HCT116 (cell line): ENCODE measurements around the gene MEPCE. TPM values are rescaled to one million over a fixed set of nuclear protein-coding genes. Genes with fewer than 3 reads are reported as not detected.

Experiments used
- ATAC-seq: fragments of 200-7000 bp; cut with Tn5 transposase; 2 replicates; pipeline ENCODE4 v1.9.1; 2020; ENCODE audit warnings: mild to moderate bottlenecking, moderate library complexity
- BruUV-seq: library from RNA; stranded (reverse); fragments of 400-500 nt; replicated peaks from 2 replicates; lab custom pipeline; 2021; lab: Mats Ljungman, UMichigan
- CTCF ChIA-PET: fragments of 300-600 bp; sonication (Branson Sonifier 250); formaldehyde crosslinking; loops from one replicate; lab custom pipeline; 2021; ENCODE audit warnings: antibody characterized with exemption; lab: Charles Lee
- POLR2A ChIA-PET: fragments of 300-600, 350-600 bp; sonication (Branson Sonifier 250); formaldehyde crosslinking; loops from one replicate; lab custom pipeline; 2021; ENCODE audit warnings: antibody characterized with exemption; lab: Charles Lee
- RAD21 ChIA-PET, 2 experiments: fragments of 300-600 bp; sonication (Branson Sonifier 250); formaldehyde crosslinking; loops; one replicate each; lab custom pipeline; 2023; ENCODE audit warnings: low total read pairs in 2 of 2; ENCODE audit not compliant: uncharacterized antibody in 2 of 2, unreplicated experiment in 2 of 2, low non-redundant PET in 1 of 2; lab: Charles Lee
- DNase-seq: peaks from one replicate; pipeline ENCODE4 v3.0.0-alpha.2; 2010; ENCODE audit warnings: low read depth, low spot score
- H2AFZ ChIP-seq: fragments of 200-600 bp; shearing (Covaris generic), sonication (generic); 2 replicates; pipeline ENCODE4 v1.6.1; 2017; ENCODE audit warnings: low read depth, mixed run types, mixed read lengths, antibody characterized with exemption, low read length; ENCODE audit not compliant: poor library complexity, severe bottlenecking
- H3K27ac ChIP-seq: 2 replicates; pipeline ENCODE4 v1.5.1; 2012; ENCODE audit warnings: low read depth, low read length
- H3K27me3 ChIP-seq: fragments of 200-600 bp; sonication (generic); 2 replicates; pipeline ENCODE4 v1.6.1; 2016; ENCODE audit warnings: mixed run types, low read length, mixed read lengths; ENCODE audit not compliant: insufficient read depth
- H3K36me3 ChIP-seq, 2 experiments: fragments of 200-500 bp in 1 of 2; fragments of 200-600 bp in 1 of 2; sonication (Bioruptor generic) in 1 of 2; sonication (generic) in 1 of 2; 2 replicates each; pipeline versions ENCODE4 v1.5.1 to v1.6.1; 2014 to 2016; ENCODE audit warnings: low read length in 2 of 2, inconsistent platforms in 1 of 2, mixed read lengths in 1 of 2, mixed run types in 1 of 2; ENCODE audit not compliant: insufficient read depth in 2 of 2, control insufficient read depth in 1 of 2
- H3K4me1 ChIP-seq, 2 experiments: fragments of 200-600 bp in 1 of 2; sonication (generic) in 1 of 2; 2 replicates each; pipeline versions ENCODE4 v1.5.1 to v1.6.1; 2012 to 2017; ENCODE audit warnings: low read length in 2 of 2, inconsistent platforms in 1 of 2, mild to moderate bottlenecking in 1 of 2, mixed read lengths in 1 of 2, mixed run types in 1 of 2, moderate library complexity in 1 of 2; ENCODE audit not compliant: insufficient read depth in 2 of 2, control insufficient read depth in 1 of 2
- H3K4me2 ChIP-seq: fragments of 200-600 bp; sonication (generic); 2 replicates; pipeline ENCODE4 v1.6.1; 2017; ENCODE audit warnings: mixed run types, low read length, mixed read lengths
- H3K4me3 ChIP-seq, 2 experiments: fragments of 200-600 bp in 1 of 2; sonication (generic) in 1 of 2; replicated peaks in 1 of 2; 2 replicates each; pipeline ENCODE4 v1.5.1; 2011 to 2016; ENCODE audit warnings: low read length in 2 of 2, control low read depth in 1 of 2, low read depth in 1 of 2, mild to moderate bottlenecking in 1 of 2, mixed read lengths in 1 of 2, mixed run types in 1 of 2
- H3K79me2 ChIP-seq: fragments of 200-600 bp; sonication (generic); 2 replicates; pipeline ENCODE4 v1.6.1; 2017; ENCODE audit warnings: mild to moderate bottlenecking, mixed run types, low read length, moderate library complexity, mixed read lengths; ENCODE audit not compliant: insufficient read depth
- H3K9ac ChIP-seq: fragments of 200-600 bp; sonication (generic); 2 replicates; pipeline ENCODE4 v1.6.1; 2016; ENCODE audit warnings: low read length, mixed read lengths
- H3K9me2 ChIP-seq: fragments of 200-600 bp; sonication (generic), shearing (Covaris generic); 2 replicates; pipeline ENCODE4 v1.6.1; 2017; ENCODE audit warnings: mixed run types, mild to moderate bottlenecking, moderate library complexity; ENCODE audit not compliant: insufficient read depth
- H3K9me3 ChIP-seq, 2 experiments: fragments of 200-500 bp in 1 of 2; fragments of 200-600 bp in 1 of 2; sonication (Bioruptor generic) in 1 of 2; sonication (generic) in 1 of 2; 2 replicates each; pipeline ENCODE4 v1.6.1; 2014 to 2017; ENCODE audit warnings: low read length in 2 of 2, mixed read lengths in 2 of 2, inconsistent platforms in 1 of 2, low read depth in 1 of 2, mild to moderate bottlenecking in 1 of 2, mixed run types in 1 of 2, moderate library complexity in 1 of 2; ENCODE audit not compliant: control insufficient read depth in 1 of 2, insufficient read depth in 1 of 2
- H4K20me1 ChIP-seq: fragments of 200-600 bp; sonication (generic), shearing (Covaris generic); 2 replicates; pipeline ENCODE4 v1.6.1; 2017; ENCODE audit warnings: mixed run types, mild to moderate bottlenecking, moderate library complexity; ENCODE audit not compliant: insufficient read depth
- EGR1 ChIP-seq: IDR thresholded peaks from 2 replicates; pipeline ENCODE4 v1.6.1; 2012; ENCODE audit warnings: low read depth
- ELF1 ChIP-seq: IDR thresholded peaks from 2 replicates; pipeline ENCODE4 v1.6.1; 2012; ENCODE audit warnings: low read depth, borderline replicate concordance
- SP1 ChIP-seq: IDR thresholded peaks from 2 replicates; pipeline ENCODE4 v1.6.1; 2012; ENCODE audit warnings: low read depth
- YY1 ChIP-seq: IDR thresholded peaks from 2 replicates; pipeline ENCODE4 v1.6.1; 2011; ENCODE audit warnings: low read length, low read depth, moderate library complexity, mild to moderate bottlenecking; ENCODE audit not compliant: insufficient replicate concordance; ENCODE audit errors: extremely low read depth
- intact Hi-C: fragments of 100-400 bp; cut with micrococcal nuclease; formaldehyde crosslinking; loops from 2 replicates; pipeline ENCODE4 v1.10.0; 2022
- total RNA-seq: library from RNA; stranded (reverse); gene quantifications from one replicate; pipeline ENCODE4 v1.2.1, GENCODE V29; 2021; ENCODE audit not compliant: unreplicated experiment
- TF ChIP-seq, protein P1 (sequence below): IDR thresholded peaks from 2 replicates; pipeline ENCODE4 v1.6.1; 2012; ENCODE audit warnings: low read depth

Gene MEPCE
- total RNA-seq, 1 experiment from 2014 or later = 44.4 TPM

DNA sequence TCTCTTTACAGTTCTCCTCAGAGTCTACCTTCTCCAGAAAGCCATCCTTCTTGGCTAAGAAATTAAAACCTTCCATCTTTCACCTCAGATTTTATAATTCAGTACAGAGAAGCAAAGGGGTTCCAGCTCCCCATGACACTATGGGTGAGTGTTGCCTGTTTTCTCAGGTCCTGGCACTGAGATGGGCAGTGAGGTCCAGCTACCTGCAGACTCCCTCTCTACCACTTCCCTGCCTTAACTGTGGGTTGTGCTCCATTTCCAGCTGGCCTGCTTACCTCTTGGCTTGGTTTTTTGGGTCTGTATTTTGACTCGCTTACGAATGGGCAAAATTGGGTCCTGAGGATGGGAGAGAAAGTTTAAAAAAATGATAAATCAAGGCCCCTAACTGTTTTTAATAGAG, 27.4 kb upstream of the MEPCE start:
- no TSS peak for BruUV-seq
- Histone ChIP-seq H2AFZ (no peak overlapping the region), H3K4me2 (no peak overlapping the region), H3K36me3 (no peaks in the 10 kb centered on the region), H3K4me1 (peaks cover 0 to 3% of the 10 kb centered on the region in 2 experiments; a peak in 1 of 4 replicates), H3K27me3 (0 out of 2 replicates have a peak, but pooled peaks cover 6% of the 10 kb centered on the region), H3K79me2 (no peaks in the 10 kb centered on the region), H3K27ac (no peak overlapping the region), H4K20me1 (no peaks in the 10 kb centered on the region), H3K9me3 (no peaks in the 10 kb centered on the region), H3K9ac (no peak overlapping the region), H3K4me3 (no peak overlapping the region), H3K9me2 (no peaks in the 10 kb centered on the region)
- RAD21 ChIA-PET = no interaction called here
- TF ChIP-seq EGR1 = no peak
- CTCF ChIA-PET = interaction anchor here (1.2 kb wide), 1 partner anchor 13 kb away, joined by 4 read pairs; no protein-coding TSS in a partner anchor
- ATAC-seq (no peak), DNase-seq (no peak)
- POLR2A ChIA-PET = interaction anchor here (1.5 kb wide), 1 partner anchor 27 kb away, joined by 3 read pairs; the partner anchor contains the start of genes MEPCE and ZCWPW1
- intact Hi-C loops = loop anchor here (10.0 kb wide), 1 partner anchor 207 kb away; no protein-coding TSS in a partner anchor

DNA sequence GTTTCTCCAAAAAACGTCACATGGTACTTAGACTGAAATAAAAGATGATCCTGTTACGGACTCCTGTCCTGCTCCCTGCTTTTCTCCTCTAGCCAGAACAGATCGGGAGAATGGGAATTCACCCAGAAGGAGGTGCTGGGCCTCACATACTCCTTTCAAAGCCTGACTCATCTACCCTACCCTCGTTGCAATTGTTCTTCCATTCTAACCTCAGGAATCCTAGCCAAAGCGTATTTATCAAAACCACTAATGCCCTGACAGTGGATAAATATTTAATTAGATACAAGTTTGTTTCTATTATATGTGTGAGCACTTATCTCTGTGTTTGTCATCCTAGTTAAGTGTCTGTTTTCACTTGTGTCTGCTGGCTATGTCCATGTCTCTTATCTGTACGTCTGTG, 22.9 kb upstream of the MEPCE start:
- Histone ChIP-seq H3K4me3 (no peak overlapping the region), H2AFZ (no peak overlapping the region), H3K27ac (no peak overlapping the region), H3K9me2 (no peaks in the 10 kb centered on the region), H3K36me3 (no peaks in the 10 kb centered on the region), H3K4me1 (peaks cover 0 to 6% of the 10 kb centered on the region in 2 experiments; a peak in 1 of 4 replicates), H3K9ac (no peak overlapping the region), H3K9me3 (no peaks in the 10 kb centered on the region), H3K27me3 (peaks cover 10% of the 10 kb centered on the region; the same call in 1 of the 2 replicates), H3K79me2 (no peaks in the 10 kb centered on the region), H4K20me1 (no peaks in the 10 kb centered on the region), H3K4me2 (no peak overlapping the region)
- ChIA-PET POLR2A (interaction anchor here (1.3 kb wide), 1 partner anchor 22 kb away, joined by 7 read pairs; the partner anchor contains the start of gene ZCWPW1), RAD21 (interaction anchor here (1.3 kb wide), 2 partner anchors 274 kb away, joined by 3 to 7 read pairs; no protein-coding TSS in a partner anchor), CTCF (interaction anchor here (0.6 to 1.5 kb wide), 8 partner anchors 11 to 276 kb away, joined by 3 to 9 read pairs (median 4); partner anchors contain the start of gene ZCWPW1)
- TF ChIP-seq, protein P1, sequence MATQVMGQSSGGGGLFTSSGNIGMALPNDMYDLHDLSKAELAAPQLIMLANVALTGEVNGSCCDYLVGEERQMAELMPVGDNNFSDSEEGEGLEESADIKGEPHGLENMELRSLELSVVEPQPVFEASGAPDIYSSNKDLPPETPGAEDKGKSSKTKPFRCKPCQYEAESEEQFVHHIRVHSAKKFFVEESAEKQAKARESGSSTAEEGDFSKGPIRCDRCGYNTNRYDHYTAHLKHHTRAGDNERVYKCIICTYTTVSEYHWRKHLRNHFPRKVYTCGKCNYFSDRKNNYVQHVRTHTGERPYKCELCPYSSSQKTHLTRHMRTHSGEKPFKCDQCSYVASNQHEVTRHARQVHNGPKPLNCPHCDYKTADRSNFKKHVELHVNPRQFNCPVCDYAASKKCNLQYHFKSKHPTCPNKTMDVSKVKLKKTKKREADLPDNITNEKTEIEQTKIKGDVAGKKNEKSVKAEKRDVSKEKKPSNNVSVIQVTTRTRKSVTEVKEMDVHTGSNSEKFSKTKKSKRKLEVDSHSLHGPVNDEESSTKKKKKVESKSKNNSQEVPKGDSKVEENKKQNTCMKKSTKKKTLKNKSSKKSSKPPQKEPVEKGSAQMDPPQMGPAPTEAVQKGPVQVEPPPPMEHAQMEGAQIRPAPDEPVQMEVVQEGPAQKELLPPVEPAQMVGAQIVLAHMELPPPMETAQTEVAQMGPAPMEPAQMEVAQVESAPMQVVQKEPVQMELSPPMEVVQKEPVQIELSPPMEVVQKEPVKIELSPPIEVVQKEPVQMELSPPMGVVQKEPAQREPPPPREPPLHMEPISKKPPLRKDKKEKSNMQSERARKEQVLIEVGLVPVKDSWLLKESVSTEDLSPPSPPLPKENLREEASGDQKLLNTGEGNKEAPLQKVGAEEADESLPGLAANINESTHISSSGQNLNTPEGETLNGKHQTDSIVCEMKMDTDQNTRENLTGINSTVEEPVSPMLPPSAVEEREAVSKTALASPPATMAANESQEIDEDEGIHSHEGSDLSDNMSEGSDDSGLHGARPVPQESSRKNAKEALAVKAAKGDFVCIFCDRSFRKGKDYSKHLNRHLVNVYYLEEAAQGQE = no peak
- no peak for TF ChIP-seq SP1
- no peak for TF ChIP-seq ELF1
- TF ChIP-seq YY1 = no peak
- DNase-seq = no peak
- ATAC-seq = no peak
- intact Hi-C loops = loop anchor here (2.0 to 10.0 kb wide), 2 partner anchors 212 to 274 kb away; no protein-coding TSS in a partner anchor
- no TSS peak for BruUV-seq
